HuH-7.5 (cell line): ENCODE data around the gene FANCB.

Source experiments
- DNase-seq: peaks from one replicate; pipeline ENCODE4 v3.0.0; 2011; ENCODE audit warnings: low spot score

The FANCB gene

DNA sequence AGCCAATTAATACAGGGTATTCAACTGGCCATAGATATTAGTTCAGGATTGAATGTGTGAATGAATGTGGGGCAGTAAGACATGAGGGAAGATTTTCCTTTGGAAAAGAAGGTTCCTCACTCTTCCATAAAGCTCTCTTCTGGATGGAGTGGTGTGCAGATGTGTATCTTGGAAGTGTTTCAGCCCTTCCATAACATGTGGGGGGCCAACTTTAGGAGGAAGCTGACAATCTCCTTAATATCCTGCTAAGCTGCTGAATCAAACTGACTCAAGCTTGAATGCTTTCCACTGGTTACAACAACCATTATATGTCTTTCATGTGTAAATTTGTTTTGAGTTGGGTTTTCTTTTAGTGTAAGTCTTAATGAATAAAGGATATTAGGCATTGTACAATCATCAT lies 40.3 kb downstream of the FANCB start:
- no peak for DNase-seq

DNA sequence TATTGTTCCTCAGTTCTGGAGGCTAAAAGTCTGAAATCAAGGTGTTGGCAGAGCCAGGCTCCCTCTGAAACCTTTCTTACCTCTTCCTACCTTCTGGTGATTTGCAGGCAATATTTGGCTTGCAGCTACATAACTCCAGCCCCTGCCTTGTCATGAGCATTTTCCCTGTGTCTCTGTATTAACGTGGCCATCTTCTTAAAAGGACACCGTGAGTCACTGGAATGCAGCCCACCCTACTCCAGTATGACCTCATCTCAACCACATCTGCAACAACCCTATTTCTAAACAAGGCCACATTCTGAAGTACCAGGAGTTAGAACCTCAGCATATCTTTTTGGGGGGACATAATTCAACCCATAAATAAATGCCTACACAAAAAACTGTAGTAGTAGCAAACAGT lies 40.7 kb downstream of the FANCB start:
- no peak for DNase-seq

DNA sequence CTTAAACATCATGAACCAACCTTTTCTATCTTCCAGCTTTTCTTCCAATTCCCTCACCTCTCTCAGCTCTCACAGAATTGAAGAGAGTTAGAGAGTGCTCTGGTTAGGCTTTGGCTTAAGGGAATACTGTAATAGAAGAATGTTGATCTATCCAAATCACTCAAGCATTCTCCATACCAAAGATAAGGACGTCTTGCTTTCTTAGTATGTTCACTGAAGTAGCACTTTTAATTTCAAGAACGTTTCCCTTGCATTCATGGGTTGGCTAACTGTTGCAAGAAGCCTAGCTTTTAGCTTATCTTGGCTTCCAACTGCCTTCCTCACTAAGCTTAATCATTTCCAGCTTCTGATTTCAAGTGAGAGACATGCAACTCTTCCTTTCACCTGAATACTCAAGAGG lies 43.2 kb downstream of the FANCB start:
- DNase-seq = no peak

DNA sequence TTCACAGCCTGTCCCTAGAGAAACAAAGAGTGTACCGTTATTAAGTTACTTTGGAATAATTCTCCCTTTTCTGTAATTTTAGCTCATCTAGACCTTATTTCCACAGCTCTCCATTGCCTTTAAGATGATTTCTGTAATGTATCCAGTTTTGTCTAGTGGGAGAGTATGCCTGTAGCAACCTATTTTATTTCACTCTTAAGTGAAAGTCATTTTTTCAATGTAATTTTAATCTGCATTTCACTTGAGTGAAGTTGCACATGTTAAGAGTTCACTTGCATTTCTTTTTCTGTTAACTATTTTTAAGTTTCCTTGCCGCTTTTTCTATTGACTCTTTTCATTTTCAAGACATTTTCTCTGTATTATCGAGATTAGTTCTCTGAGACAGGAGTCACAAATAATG lies 46.5 kb downstream of the FANCB start:
- DNase-seq = no peak

DNA sequence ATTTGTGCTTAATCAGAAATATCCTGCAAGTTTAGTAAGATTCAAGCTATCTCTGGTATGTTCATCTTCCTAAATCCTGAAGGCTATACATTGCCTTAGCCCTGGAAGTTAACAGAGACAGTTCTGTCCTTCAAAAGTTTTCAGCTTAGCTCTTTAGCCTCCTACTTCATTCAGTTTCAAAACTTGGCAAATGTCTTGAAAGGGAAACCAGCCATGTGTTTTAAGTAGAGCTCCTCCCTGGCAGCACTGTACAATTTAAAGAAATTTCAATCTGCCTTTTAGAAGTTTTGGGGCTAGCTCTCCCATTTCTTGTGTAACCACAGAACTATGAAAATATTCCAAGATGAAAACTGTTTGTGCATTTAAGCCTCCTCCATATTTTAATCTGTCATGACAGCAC lies 47.0 kb downstream of the FANCB start:
- no peak for DNase-seq

DNA sequence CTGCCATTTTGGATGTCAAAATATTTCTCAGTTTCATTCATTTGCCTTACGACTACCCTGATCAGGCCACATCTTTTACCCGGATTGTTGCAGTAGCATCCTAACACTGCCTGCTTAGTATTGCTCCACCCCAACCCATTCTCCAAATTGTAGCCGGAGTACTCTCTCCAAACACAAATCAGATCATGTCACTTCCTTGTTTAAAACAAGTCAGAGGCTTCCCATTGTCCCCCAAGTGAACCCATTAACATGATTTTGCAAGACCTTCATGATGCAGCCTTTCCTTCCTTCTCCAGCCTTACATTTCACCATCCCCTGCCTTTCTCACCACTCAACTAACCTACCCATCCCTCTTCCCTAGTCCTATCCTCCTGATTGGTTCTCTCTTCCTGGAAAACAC lies 53.1 kb downstream of the FANCB start:
- DNase-seq = no peak

DNA sequence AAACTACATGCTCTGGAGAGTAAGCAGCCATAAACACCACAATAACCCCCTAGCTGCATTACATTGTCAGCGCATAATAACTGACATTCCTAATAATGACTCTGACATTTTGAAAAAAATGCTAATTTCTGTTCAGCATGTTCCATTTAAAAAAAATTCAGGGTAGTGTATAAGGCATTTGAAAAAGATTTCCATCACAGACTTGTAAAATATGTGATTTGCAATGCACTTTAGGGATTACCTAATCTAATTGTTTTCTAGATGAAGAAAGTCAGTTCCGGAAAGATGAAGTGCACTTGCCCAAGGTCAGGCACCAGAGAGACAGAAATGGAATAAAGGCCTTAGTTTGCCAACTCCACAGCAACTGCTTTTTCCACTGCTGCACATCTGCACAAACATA lies 55.3 kb downstream of the FANCB start:
- DNase-seq = no peak

DNA sequence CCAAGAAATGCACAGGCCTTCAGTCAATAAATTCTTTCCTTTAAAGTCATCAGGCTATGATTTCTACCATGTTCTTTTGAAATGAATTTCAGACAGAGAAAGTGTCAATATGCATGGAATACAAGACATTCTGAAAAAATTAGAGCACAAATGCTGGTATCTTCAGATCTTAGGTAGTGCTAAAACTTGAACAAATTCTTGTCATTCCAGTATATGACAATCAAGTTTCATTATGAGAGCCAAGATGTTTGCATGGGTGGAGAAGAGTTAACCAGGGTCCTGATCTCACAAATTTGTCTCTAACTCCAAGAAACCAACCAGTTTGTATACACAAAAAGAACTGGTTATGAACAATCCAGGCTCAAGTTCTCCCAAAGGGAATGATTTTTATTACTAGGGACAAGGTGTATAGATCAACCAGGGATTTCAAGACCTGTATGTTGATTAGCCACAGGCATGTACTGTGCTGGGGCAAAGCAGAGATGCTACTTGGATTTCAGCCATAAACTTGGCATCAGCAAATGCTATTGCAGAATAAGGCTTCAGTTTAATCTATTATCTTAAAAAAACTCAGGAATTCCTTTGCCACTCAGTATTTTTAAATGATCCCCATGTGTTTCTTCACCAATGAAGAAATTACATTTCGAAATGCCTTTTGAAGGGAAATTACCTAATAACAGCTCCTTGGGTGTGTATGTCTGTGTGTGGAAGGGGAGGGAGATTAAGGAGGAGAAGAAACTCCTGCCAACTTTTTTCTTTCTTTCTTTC lies 69.7 kb downstream of the FANCB start:
- no peak for DNase-seq

DNA sequence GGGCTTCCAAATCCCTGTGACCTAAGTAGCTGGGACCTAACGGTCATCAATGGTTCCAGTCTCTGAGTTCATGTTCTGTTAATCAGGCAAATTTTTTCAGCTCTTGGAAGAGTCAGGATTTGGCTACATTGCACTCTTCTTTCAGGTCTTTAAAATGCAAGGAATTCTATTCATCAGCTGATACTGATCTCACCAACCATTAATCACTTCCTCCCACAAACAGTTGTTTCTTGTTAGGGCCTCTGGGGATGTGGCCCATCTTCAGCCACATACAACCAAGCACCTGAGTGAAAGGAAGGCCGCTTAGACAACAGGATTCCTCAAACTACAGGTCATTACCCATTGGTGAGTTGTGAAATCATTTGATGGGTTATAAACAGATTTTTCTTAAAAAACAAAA lies 71.7 kb downstream of the FANCB start:
- no peak for DNase-seq

DNA sequence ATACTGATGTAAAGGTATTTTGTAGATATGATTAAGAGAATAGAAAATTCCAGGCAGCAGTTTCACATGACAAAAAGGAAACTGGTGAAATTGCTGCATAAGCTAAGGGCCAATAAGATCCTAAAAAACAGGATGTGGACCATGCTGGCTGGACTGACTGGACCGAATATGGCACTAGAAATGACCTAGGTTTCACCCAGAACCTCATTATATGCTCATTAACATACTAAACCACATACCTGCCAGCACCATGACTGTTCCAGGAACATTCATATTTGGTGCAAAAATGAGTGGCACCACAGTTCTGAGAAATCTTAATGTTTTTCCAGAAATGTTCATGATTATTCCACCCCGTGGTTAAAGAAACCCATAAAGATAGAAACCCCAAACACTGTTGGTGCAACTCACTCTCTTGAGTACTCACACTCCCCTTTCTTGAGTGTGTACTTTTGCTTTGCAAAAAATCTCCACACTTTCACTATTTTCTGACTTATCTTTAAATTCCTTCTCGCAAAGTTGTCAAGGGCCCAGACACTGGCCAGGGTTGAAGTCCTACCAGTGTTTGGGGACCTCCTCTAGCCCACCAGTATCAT lies 74.0 kb downstream of the FANCB start:
- DNase-seq = no peak
